K562 (cell line): ENCODE measurements around the gene SMAP2. TPM values are rescaled to one million over a fixed set of nuclear protein-coding genes. Genes with fewer than 3 reads are reported as not detected.

ENCODE experiments used
- AFF1 ChIP-seq, 2 experiments: fragments of 450-650 bp; IDR thresholded peaks; 2 replicates each; pipeline ENCODE4 v1.6.1; 2018; ENCODE audit warnings: mild to moderate bottlenecking in 2 of 2, low read depth in 1 of 2; ENCODE audit not compliant: partially characterized antibody in 2 of 2
- BACH1 ChIP-seq: fragments of 200-800 bp; sonication (Bioruptor generic); IDR thresholded peaks from 2 replicates; pipeline ENCODE4 v1.6.1; 2016; ENCODE audit warnings: missing genetic modification characterization, missing compliant biosample characterization
- CHAMP1 ChIP-seq: fragments of 450-650 bp; IDR thresholded peaks from 2 replicates; pipeline ENCODE4 v1.6.1; 2016; ENCODE audit warnings: mild to moderate bottlenecking
- CREB5 ChIP-seq: fragments of 250-450 bp; sonication (Bioruptor Pico); IDR thresholded peaks from 2 replicates; pipeline ENCODE4 v1.5.0; 2020; ENCODE audit warnings: mild to moderate bottlenecking
- E4F1 ChIP-seq: fragments of 250-450 bp; sonication (Bioruptor Pico); IDR thresholded peaks from 2 replicates; pipeline ENCODE4 v1.5.0; 2021; ENCODE audit warnings: mild to moderate bottlenecking, borderline replicate concordance
- ELF1 ChIP-seq: fragments of 200-800 bp; sonication (Bioruptor generic); IDR thresholded peaks from 2 replicates; pipeline ENCODE4 v1.6.1; 2016; ENCODE audit warnings: missing genetic modification characterization, missing compliant biosample characterization
- ETV6 ChIP-seq, 3 experiments: fragments of 150-350 bp in 1 of 3; sonication (generic) in 1 of 3; formaldehyde crosslinking in 1 of 3; IDR thresholded peaks; 2 replicates each; pipeline versions ENCODE4 v1.6.1 to v1.8.0; 2014 to 2022; ENCODE audit warnings: borderline replicate concordance in 2 of 3, low read depth in 2 of 3, antibody characterized with exemption in 1 of 3, low read length in 1 of 3, mild to moderate bottlenecking in 1 of 3, missing genetic modification reagents in 1 of 3
- HMBOX1 ChIP-seq: sonication (generic); IDR thresholded peaks from 2 replicates; pipeline ENCODE4 v1.6.1; 2016
- HMG20A ChIP-seq: fragments of 450-650 bp; formaldehyde crosslinking; conservative IDR thresholded peaks from 2 replicates; pipeline ENCODE4 v1.4.0; 2020; ENCODE audit warnings: mild to moderate bottlenecking, mixed read lengths
- MLX ChIP-seq, 2 experiments: fragments of 450-650 bp in 1 of 2; sonication (generic) in 1 of 2; formaldehyde crosslinking; conservative IDR thresholded peaks; 2 replicates each; pipeline versions ENCODE4 v1.4.0 to v1.8.1; 2020 to 2022; ENCODE audit warnings: mild to moderate bottlenecking in 1 of 2, missing genetic modification reagents in 1 of 2
- NCOR1 ChIP-seq: fragments of 450-650 bp; IDR thresholded peaks from 2 replicates; pipeline ENCODE4 v1.6.1; 2016; ENCODE audit warnings: mild to moderate bottlenecking, moderate library complexity
- RBBP5 ChIP-seq: fragments of 200-600 bp; sonication (generic); IDR thresholded peaks from 2 replicates; pipeline ENCODE4 v1.6.1; 2012; ENCODE audit warnings: borderline replicate concordance, mild to moderate bottlenecking, low read length, control low read depth, inconsistent platforms; ENCODE audit not compliant: insufficient read depth, poor library complexity, severe bottlenecking
- polyA plus RNA-seq, 8 experiments: library from polyadenylated mRNA; depleted of rRNA in 4 of 8; stranded (reverse) in 5 of 8; unstranded in 3 of 8; fragments of >200 nt; fragmentation: Nextera tagmentation in 2 of 8; fragmentation: Illumina TruSeq in 1 of 8; extraction: Ambion mirVana in 2 of 8; extraction: Trizol in 1 of 8; gene quantifications; 2 replicates each; pipeline versions ENCODE4 v1.2.1 to v1.2.3, GENCODE V29; 2011 to 2014; ENCODE audit warnings: inconsistent platforms in 1 of 8, missing spikeins in 1 of 8
- total RNA-seq, 7 experiments: library from RNA; depleted of rRNA in 6 of 7; stranded (reverse); fragments of >200 nt in 6 of 7; fragmentation: Illumina TruSeq in 2 of 7; extraction: Trizol in 2 of 7; gene quantifications; 2 replicates each; pipeline versions ENCODE4 v1.2.1 to v1.2.3, GENCODE V29; 2011 to 2021; ENCODE audit warnings: low replicate concordance in 1 of 7

The SMAP2 gene
- total and polyA plus RNA-seq, 9 of the 15 experiments (the other 6 are each of a cell fraction or from before 2014, with no cell fraction given), result 38.7 to 212 (median 94.1) TPM

GRCh38 chr1:40449684-40450494 lies 76.4 kb downstream of the SMAP2 start, which contains the start of gene ZFP69B (continued):
- TF ChIP-seq AFF1 (IDR thresholded peaks at IDR 0.05; ENCODE audit: low read depth in 1 of 2, partially characterized antibody in 2 of 2), result no peak
- TF ChIP-seq HMBOX1, result peak; percentile 21; the same call in 1 of the 2 replicates
- TF ChIP-seq ETV6 (IDR thresholded peaks at IDR 0.05; ENCODE audit: borderline replicate concordance in 1 of 2, low read depth in 2 of 2, low read length in 1 of 2), result no peak
- TF ChIP-seq ETV6 (CRISPR knock-in tag; IDR thresholded peaks at IDR 0.05; ENCODE audit: borderline replicate concordance), result no peak
- no peak for TF ChIP-seq MLX (CRISPR knock-in tag; conservative IDR thresholded peaks at IDR 0.05)
- no peak for TF ChIP-seq E4F1 (CRISPR knock-in tag)
- TF ChIP-seq NCOR1, result peak; percentile 8; the same call in 1 of the 2 replicates
- TF ChIP-seq ELF1 (tag), result peak; percentile 70; the same call in 1 of the 2 replicates
- no peak for TF ChIP-seq HMG20A (CRISPR knock-in tag)
- no peak for TF ChIP-seq BACH1 (tag)
- TF ChIP-seq CHAMP1, result peak; percentile 11; the same call in 1 of the 2 replicates
- no peak for TF ChIP-seq CREB5 (CRISPR knock-in tag)
- peak; percentile 94 for TF ChIP-seq RBBP5
